Neural cell (in vitro differentiated cells): Measurements from ENCODE around the gene NBR1. TPM values are rescaled to one million over a fixed set of nuclear protein-coding genes. Genes with fewer than 3 reads are reported as not detected.

Experiments
- H2AFZ ChIP-seq: fragments of 200-600, 300-800 bp; sonication (generic), shearing (Covaris generic); 2 replicates; pipeline ENCODE4 v1.6.0; 2014; ENCODE audit warnings: low read depth, mild to moderate bottlenecking, antibody characterized with exemption, low read length, moderate library complexity
- H3F3A ChIP-seq: fragments of 200-600 bp; shearing (Covaris generic); 2 replicates; pipeline ENCODE4 v1.6.1; 2016; ENCODE audit warnings: mild to moderate bottlenecking, moderate library complexity, mixed read lengths, antibody characterized with exemption, low read length; ENCODE audit not compliant: insufficient read depth, poor library complexity, severe bottlenecking
- H3K27ac ChIP-seq: fragments of 200-600, 300-800 bp; sonication (generic), shearing (Covaris generic); 2 replicates; pipeline ENCODE4 v1.5.1; 2014; ENCODE audit warnings: mild to moderate bottlenecking, low read length, moderate library complexity
- H3K27me3 ChIP-seq: fragments of 300-800, 200-600 bp; sonication (generic), shearing (Covaris generic); 2 replicates; pipeline ENCODE4 v1.6.0; 2014; ENCODE audit warnings: mild to moderate bottlenecking, low read depth, low read length, moderate library complexity; ENCODE audit not compliant: insufficient read depth
- H3K36me3 ChIP-seq: fragments of 300-800, 200-600 bp; sonication (generic), shearing (Covaris generic); 2 replicates; pipeline ENCODE4 v1.5.1; 2014; ENCODE audit warnings: mild to moderate bottlenecking, antibody characterized with exemption, low read length, moderate library complexity; ENCODE audit not compliant: insufficient read depth
- H3K4me2 ChIP-seq: fragments of 300-800, 200-600 bp; sonication (generic), shearing (Covaris generic); 2 replicates; pipeline ENCODE4 v1.6.0; 2014; ENCODE audit warnings: mild to moderate bottlenecking, low read length
- H3K4me3 ChIP-seq: fragments of 300-800, 200-600 bp; sonication (generic), shearing (Covaris generic); 2 replicates; pipeline ENCODE4 v1.5.1; 2014; ENCODE audit warnings: mild to moderate bottlenecking, low read length, moderate library complexity
- H3K79me2 ChIP-seq: fragments of 200-600 bp; shearing (Covaris generic); replicated peaks from 2 replicates; pipeline ENCODE4 v1.6.0; 2014; ENCODE audit warnings: mild to moderate bottlenecking, low read length, moderate library complexity; ENCODE audit not compliant: insufficient read depth
- H3K9ac ChIP-seq: fragments of 300-800, 200-600 bp; sonication (generic), shearing (Covaris generic); 2 replicates; pipeline ENCODE4 v1.6.1; 2016; ENCODE audit warnings: mild to moderate bottlenecking, low read length, mixed read lengths
- H3K9me2 ChIP-seq: fragments of 200-600 bp; shearing (Covaris generic); 2 replicates; pipeline ENCODE4 v1.6.1; 2016; ENCODE audit warnings: mild to moderate bottlenecking, low read length, mixed read lengths; ENCODE audit not compliant: insufficient read depth
- H3K9me3 ChIP-seq: fragments of 200-600, 300-800 bp; sonication (generic), shearing (Covaris generic); 2 replicates; pipeline ENCODE4 v1.6.1; 2016; ENCODE audit warnings: mild to moderate bottlenecking, mixed run types, low read length, moderate library complexity, mixed read lengths
- H4K20me1 ChIP-seq: fragments of 200-600 bp; shearing (Covaris generic); 2 replicates; pipeline ENCODE4 v1.6.1; 2016; ENCODE audit warnings: mild to moderate bottlenecking, mixed run types; ENCODE audit not compliant: insufficient read depth
- CTCF ChIP-seq: fragments of 450-650 bp; IDR thresholded peaks from 2 replicates; pipeline ENCODE4 v1.5.1; 2014; ENCODE audit warnings: antibody characterized with exemption, mild to moderate bottlenecking, moderate library complexity; ENCODE audit not compliant: poor library complexity, severe bottlenecking
- EP300 ChIP-seq: fragments of 450-650 bp; conservative IDR thresholded peaks from 2 replicates; pipeline ENCODE4 v1.6.1; 2014; ENCODE audit warnings: antibody characterized with exemption, mild to moderate bottlenecking, moderate library complexity; ENCODE audit not compliant: poor library complexity, severe bottlenecking
- EZH2 ChIP-seq: fragments of 200-600, 300-800 bp; shearing (Covaris generic), sonication (generic); IDR thresholded peaks from 2 replicates; pipeline ENCODE4 v1.6.1; 2014; ENCODE audit warnings: antibody characterized with exemption, low read length, borderline replicate concordance, mild to moderate bottlenecking; ENCODE audit not compliant: insufficient read depth, poor library complexity, severe bottlenecking
- MXI1 ChIP-seq: fragments of 450-650 bp; conservative IDR thresholded peaks from 2 replicates; pipeline ENCODE4 v1.6.1; 2014; ENCODE audit warnings: antibody characterized with exemption, mild to moderate bottlenecking; ENCODE audit not compliant: poor library complexity, severe bottlenecking
- POLR2AphosphoS5 ChIP-seq: IDR thresholded peaks from 2 replicates; pipeline ENCODE4 v1.6.1; 2012
- RAD21 ChIP-seq: fragments of 450-650 bp; conservative IDR thresholded peaks from 2 replicates; pipeline ENCODE4 v1.6.1; 2014; ENCODE audit warnings: antibody characterized with exemption, mild to moderate bottlenecking, moderate library complexity
- REST ChIP-seq: IDR thresholded peaks from 2 replicates; pipeline ENCODE4 v1.6.1; 2012; ENCODE audit warnings: borderline replicate concordance
- SMC3 ChIP-seq: fragments of 450-650 bp; conservative IDR thresholded peaks from 2 replicates; pipeline ENCODE4 v1.6.1; 2014; ENCODE audit warnings: antibody characterized with exemption, mild to moderate bottlenecking, moderate library complexity; ENCODE audit not compliant: poor library complexity
- TAF1 ChIP-seq: IDR thresholded peaks from 2 replicates; pipeline ENCODE4 v1.6.1; 2012; ENCODE audit warnings: low read depth
- polyA plus RNA-seq: library from polyadenylated mRNA; depleted of rRNA; stranded (reverse); fragments of >200 nt; gene quantifications from 2 replicates; pipeline ENCODE4 v1.2.3, GENCODE V29; 2014

The NBR1 gene
- polyA plus RNA-seq, 1 donor from 2014 or later = 62.4 TPM

- H3F3A ChIP-seq = no peaks in the 10 kb centered on the region
- H3K9me2 ChIP-seq = no peaks in the 10 kb centered on the region
- no peaks in the 10 kb centered on the region for H4K20me1 ChIP-seq
- no peak overlapping the region for H3K4me3 ChIP-seq
- TF ChIP-seq SMC3 (no peak), EZH2 (no peak), TAF1 (no peak), REST (no peak), EP300 (no peak), MXI1 (no peak), RAD21 (no peak), CTCF (no peak), POLR2AphosphoS5 (no peak)
- H3K27me3 ChIP-seq = no peaks in the 10 kb centered on the region
- no peak overlapping the region for H3K4me2 ChIP-seq
- H3K9me3 ChIP-seq = no peaks in the 10 kb centered on the region
- H3K9ac ChIP-seq = no peak overlapping the region
- no peaks in the 10 kb centered on the region for H3K79me2 ChIP-seq
- no peak overlapping the region for H3K27ac ChIP-seq
- no peaks in the 10 kb centered on the region for H3K36me3 ChIP-seq
- H2AFZ ChIP-seq = no peak overlapping the region
Measured at GRCh38 chr17:43140396-43141332, 30.4 kb upstream of the NBR1 start.

- Histone ChIP-seq H3K9me3 (no peaks in the 10 kb centered on the region), H3K4me2 (no peak overlapping the region), H3K36me3 (no peaks in the 10 kb centered on the region), H3K27ac (no peak overlapping the region), H2AFZ (no peak overlapping the region), H3K9me2 (no peaks in the 10 kb centered on the region), H3K27me3 (no peaks in the 10 kb centered on the region), H3K4me3 (no peak overlapping the region), H4K20me1 (no peaks in the 10 kb centered on the region), H3F3A (no peaks in the 10 kb centered on the region), H3K79me2 (no peaks in the 10 kb centered on the region), H3K9ac (no peak overlapping the region)
- TF ChIP-seq EZH2 = no peak
- TF ChIP-seq SMC3 = no peak
- TF ChIP-seq REST = no peak
Measured at GRCh38 chr17:43142153-43142552, 28.9 kb upstream of the NBR1 start.
